ENCODE measurements around the gene KIF21B. TPM values are rescaled to one million over a fixed set of nuclear protein-coding genes. Genes with fewer than 3 reads are reported as not detected.

Gene KIF21B
- polyA plus RNA-seq, 1 experiment, result 0.10 TPM

DNA sequence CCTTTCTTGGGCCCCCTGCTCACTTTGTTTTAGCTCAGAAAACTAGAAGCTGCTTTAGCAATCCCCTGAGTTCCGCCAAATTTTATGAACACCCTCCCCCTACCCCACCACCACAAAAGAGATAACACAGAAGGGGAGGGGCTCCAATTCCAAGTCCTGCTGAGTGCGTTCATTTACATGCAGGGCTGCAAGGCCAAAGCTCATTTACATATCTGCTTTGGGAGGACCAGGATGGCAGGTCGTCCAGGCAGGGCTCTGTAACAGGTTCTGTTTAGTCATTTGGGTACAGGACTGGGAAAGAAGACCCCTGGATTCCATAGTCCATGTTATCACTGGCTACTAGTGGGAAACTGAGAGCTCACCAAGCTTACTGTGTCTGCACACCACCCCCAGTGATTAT lies 35.9 kb upstream of the KIF21B start:
- Histone ChIP-seq H3K4me3 (ENCODE audit: low read depth, low read length) (no peak overlapping the region), H3K27me3 (ENCODE audit: control insufficient read depth, insufficient read depth, low read length) (peaks cover 9% of the 10 kb centered on the region), H3K36me3 (ENCODE audit: control insufficient read depth, insufficient read depth, low read length) (no peaks in the 10 kb centered on the region)
- TF ChIP-seq, protein P1, sequence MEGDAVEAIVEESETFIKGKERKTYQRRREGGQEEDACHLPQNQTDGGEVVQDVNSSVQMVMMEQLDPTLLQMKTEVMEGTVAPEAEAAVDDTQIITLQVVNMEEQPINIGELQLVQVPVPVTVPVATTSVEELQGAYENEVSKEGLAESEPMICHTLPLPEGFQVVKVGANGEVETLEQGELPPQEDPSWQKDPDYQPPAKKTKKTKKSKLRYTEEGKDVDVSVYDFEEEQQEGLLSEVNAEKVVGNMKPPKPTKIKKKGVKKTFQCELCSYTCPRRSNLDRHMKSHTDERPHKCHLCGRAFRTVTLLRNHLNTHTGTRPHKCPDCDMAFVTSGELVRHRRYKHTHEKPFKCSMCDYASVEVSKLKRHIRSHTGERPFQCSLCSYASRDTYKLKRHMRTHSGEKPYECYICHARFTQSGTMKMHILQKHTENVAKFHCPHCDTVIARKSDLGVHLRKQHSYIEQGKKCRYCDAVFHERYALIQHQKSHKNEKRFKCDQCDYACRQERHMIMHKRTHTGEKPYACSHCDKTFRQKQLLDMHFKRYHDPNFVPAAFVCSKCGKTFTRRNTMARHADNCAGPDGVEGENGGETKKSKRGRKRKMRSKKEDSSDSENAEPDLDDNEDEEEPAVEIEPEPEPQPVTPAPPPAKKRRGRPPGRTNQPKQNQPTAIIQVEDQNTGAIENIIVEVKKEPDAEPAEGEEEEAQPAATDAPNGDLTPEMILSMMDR (IDR thresholded peaks at IDR 0.05; ENCODE audit: insufficient read depth, low read depth, low read length), result no peak
- CTCF ChIA-PET, result interaction anchor here (1.6 kb wide), 1 partner anchor 27 kb away, joined by 3 read pairs; no protein-coding TSS in a partner anchor
- DNase-seq (ENCODE audit: low read depth), result no peak
- POLR2A ChIA-PET, result no interaction called here

DNA sequence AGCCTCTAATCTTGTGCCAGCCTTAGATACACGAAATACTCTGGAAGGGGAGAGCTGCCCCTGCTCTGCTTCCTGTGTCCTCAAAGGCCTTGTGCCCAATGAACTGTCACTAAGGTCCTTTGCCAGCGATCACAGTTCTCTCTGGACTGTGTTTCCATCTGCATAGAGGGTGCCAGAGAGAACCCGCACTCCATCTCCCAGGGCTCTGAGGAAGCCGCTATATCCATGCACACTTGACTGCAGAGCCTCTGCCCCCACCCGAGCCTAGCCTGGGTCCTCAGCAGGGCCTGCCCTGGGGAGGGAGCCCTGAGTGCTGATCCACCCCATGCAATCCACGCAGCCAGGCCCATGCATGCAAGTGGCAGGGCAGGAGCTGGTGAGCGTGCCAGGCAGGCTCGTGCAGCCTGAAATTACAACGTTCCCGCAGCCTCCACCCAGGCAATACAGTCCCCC lies 30.6 kb upstream of the KIF21B start:
- no peak for DNase-seq (ENCODE audit: low read depth)
- H3K27me3 ChIP-seq (ENCODE audit: control insufficient read depth, insufficient read depth, low read length), result peaks cover 12% of the 10 kb centered on the region
- H3K36me3 ChIP-seq (ENCODE audit: control insufficient read depth, insufficient read depth, low read length), result no peaks in the 10 kb centered on the region
- H3K4me3 ChIP-seq (ENCODE audit: low read depth, low read length), result no peak overlapping the region
- TF ChIP-seq, protein P1 (IDR thresholded peaks at IDR 0.05; ENCODE audit: insufficient read depth, low read depth, low read length), result no peak
- ChIA-PET POLR2A (no interaction called here), CTCF (no interaction called here)

DNA sequence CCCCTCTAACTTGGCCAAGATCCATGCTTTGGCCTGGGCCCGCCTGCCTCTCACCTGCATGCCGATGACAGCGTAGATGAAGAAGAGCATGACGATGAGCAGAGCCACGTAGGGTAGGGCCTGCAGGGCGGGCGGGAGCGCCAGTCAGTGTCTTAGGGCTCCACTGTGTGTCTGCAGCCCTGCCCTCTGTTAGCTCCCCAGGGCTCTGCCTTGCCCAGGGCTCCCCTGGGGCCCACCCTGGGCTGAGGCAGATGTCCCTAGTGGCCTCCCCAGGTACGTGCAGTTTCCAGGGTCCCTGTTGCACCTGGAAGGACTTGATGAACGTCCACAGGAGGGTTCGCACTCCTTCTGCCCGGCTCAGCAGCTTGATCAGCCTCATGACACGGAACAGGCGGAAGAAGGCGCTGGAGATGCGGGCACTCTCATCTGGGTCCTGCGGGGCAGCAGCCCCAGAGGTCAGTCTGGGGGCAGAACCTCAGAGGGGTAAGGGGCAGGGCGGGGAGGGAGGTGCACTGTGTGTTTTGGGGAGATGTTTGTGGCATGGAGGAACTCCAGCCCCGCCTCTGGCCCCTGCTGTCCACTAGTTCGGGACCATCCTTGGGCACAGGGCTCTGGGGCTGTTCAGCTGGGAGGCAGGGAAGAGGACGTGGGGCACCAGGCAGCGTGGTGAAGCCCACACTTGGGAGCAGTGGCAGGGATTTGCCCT lies 29.8 kb upstream of the KIF21B start:
- DNase-seq (ENCODE audit: low read depth), result no peak
- no peak overlapping the region for H3K4me3 ChIP-seq (ENCODE audit: low read depth, low read length)
- TF ChIP-seq, protein P1 (IDR thresholded peaks at IDR 0.05; ENCODE audit: insufficient read depth, low read depth, low read length), result no peak
- no peaks in the 10 kb centered on the region for H3K36me3 ChIP-seq (ENCODE audit: control insufficient read depth, insufficient read depth, low read length)
- CTCF ChIA-PET, result interaction anchor here (0.6 kb wide), 1 partner anchor 12 kb away, joined by 3 read pairs; no protein-coding TSS in a partner anchor
- H3K27me3 ChIP-seq (ENCODE audit: control insufficient read depth, insufficient read depth, low read length), result peaks cover 16% of the 10 kb centered on the region
- POLR2A ChIA-PET, result no interaction called here

DNA sequence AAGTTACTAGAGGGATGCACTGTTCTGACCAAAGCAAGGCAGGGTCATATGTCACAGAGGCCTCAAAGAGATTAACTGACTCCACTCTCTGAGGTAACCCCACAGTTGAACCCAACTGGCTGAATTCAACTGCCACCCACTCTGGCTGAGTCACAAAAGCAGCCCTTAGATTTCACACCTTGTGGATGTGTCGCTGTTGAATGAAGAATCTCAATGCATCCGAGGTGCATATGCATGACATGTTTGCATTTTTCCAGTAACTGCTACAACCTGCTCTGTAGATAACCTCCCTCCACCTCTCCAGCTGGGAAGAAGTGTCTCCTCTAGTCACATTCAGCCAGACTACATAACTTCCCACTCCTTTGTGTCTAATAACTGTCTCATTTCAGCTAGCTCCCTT lies 27.9 kb upstream of the KIF21B start:
- Histone ChIP-seq H3K27me3 (ENCODE audit: control insufficient read depth, insufficient read depth, low read length) (peaks cover 16% of the 10 kb centered on the region), H3K36me3 (ENCODE audit: control insufficient read depth, insufficient read depth, low read length) (no peaks in the 10 kb centered on the region), H3K4me3 (ENCODE audit: low read depth, low read length) (no peak overlapping the region)
- no peak for DNase-seq (ENCODE audit: low read depth)
- TF ChIP-seq, protein P1 (IDR thresholded peaks at IDR 0.05; ENCODE audit: insufficient read depth, low read depth, low read length), result no peak
- POLR2A ChIA-PET, result no interaction called here
- CTCF ChIA-PET, result interaction anchor here (0.9 to 1.4 kb wide), 4 partner anchors 9 to 429 kb away, joined by 3 to 4 read pairs (median 3); no protein-coding TSS in a partner anchor

DNA sequence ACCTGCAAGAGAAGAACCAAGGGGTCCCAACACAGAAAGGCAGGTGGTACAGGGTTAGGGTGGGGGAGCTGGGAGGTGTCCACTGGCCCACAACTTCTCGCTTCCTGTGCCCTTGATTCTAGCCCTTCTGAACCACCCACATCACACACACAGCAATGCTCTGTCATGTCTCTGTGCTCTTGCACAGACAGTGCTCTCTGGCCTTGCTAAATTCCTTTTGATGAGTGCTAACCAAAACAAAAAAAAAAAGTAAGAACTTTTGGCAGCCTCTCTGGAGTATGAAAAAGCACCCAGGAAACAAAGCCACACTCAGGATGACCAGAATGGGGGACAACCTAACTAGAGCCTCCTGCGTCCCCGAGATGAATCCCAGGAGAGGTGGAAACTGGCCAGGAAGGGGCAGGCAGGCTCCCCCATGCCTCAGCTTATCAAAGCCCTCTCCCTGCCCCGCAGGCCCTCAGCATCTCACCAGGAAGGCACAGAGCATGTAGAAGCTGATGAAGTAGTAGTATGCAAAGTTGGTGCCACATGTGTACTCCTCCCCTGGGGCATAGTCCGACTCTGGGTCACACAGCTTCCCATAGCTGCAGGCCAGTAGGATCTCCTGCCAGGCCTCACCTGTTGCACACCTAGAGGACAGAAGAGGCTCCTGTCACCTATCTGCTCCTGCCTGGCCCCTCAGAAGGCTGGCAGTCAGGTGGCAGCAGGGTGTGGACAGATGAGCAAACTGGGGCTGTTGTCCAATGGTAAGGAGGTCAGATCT lies 27.2 kb upstream of the KIF21B start:
- DNase-seq (ENCODE audit: low read depth), result no peak
- Histone ChIP-seq H3K27me3 (ENCODE audit: control insufficient read depth, insufficient read depth, low read length) (peaks cover 11% of the 10 kb centered on the region), H3K4me3 (ENCODE audit: low read depth, low read length) (no peak overlapping the region), H3K36me3 (ENCODE audit: control insufficient read depth, insufficient read depth, low read length) (no peaks in the 10 kb centered on the region)
- POLR2A ChIA-PET, result no interaction called here
- CTCF ChIA-PET, result interaction anchor here (0.9 to 1.4 kb wide), 4 partner anchors 8 to 428 kb away, joined by 3 to 4 read pairs (median 3); no protein-coding TSS in a partner anchor
- TF ChIP-seq, protein P1 (IDR thresholded peaks at IDR 0.05; ENCODE audit: insufficient read depth, low read depth, low read length), result no peak

Data from BJ (cell line).